Measurements from ENCODE around the gene SMPD1.

SMPD1 gene

GRCh38 chr11:6354651-6355485 is 35.4 kb upstream of the SMPD1 start:
- DNase-seq (ENCODE audit: low read depth) = no peak
- no peak for TF ChIP-seq CTCF (IDR thresholded peaks at IDR 0.05; ENCODE audit: insufficient read depth, low read depth, low read length, missing control alignments)

GRCh38 chr11:6356503-6357055 is 33.7 kb upstream of the SMPD1 start:
- no peak for TF ChIP-seq CTCF (IDR thresholded peaks at IDR 0.05; ENCODE audit: insufficient read depth, low read depth, low read length, missing control alignments)
- DNase-seq (ENCODE audit: low read depth) = no peak
- H3K4me3 ChIP-seq (ENCODE audit: low read length) = no peak overlapping the region

More at GRCh38 chr11:6354651-6355485, 35.4 kb upstream of the SMPD1 start:
- no peak overlapping the region for H3K4me3 ChIP-seq (ENCODE audit: low read length)

GRCh38 chr11:6357222-6357621 is 33.1 kb upstream of the SMPD1 start:
- no peak for TF ChIP-seq CTCF (IDR thresholded peaks at IDR 0.05; ENCODE audit: insufficient read depth, low read depth, low read length, missing control alignments)
- DNase-seq (ENCODE audit: low read depth) = peak; percentile 88
- no peak overlapping the region for H3K4me3 ChIP-seq (ENCODE audit: low read length)

- no peak overlapping the region for H3K4me3 ChIP-seq (ENCODE audit: low read length)
- DNase-seq (ENCODE audit: low read depth) = no peak
- TF ChIP-seq CTCF (IDR thresholded peaks at IDR 0.05; ENCODE audit: insufficient read depth, low read depth, low read length, missing control alignments) = no peak
Measured at GRCh38 chr11:6360183-6360582, 30.1 kb upstream of the SMPD1 start.

GRCh38 chr11:6362185-6362872 is 27.9 kb upstream of the SMPD1 start:
- H3K4me3 ChIP-seq (ENCODE audit: low read length) = no peak overlapping the region
- DNase-seq (ENCODE audit: low read depth) = peak; percentile 12
- TF ChIP-seq CTCF (IDR thresholded peaks at IDR 0.05; ENCODE audit: insufficient read depth, low read depth, low read length, missing control alignments) = no peak

- TF ChIP-seq CTCF (IDR thresholded peaks at IDR 0.05; ENCODE audit: insufficient read depth, low read depth, low read length, missing control alignments) = peak; percentile 98
- no peak overlapping the region for H3K4me3 ChIP-seq (ENCODE audit: low read length)
- DNase-seq (ENCODE audit: low read depth) = peak; percentile 85
Measured at GRCh38 chr11:6362873-6363678, 27.2 kb upstream of the SMPD1 start.
